Endothelial cell of umbilical vein (primary cell): Measurements from ENCODE around the gene CDC42EP4. TPM values are rescaled to one million over a fixed set of nuclear protein-coding genes. Genes with fewer than 3 reads are reported as not detected.

Experiments used
- BruUV-seq: library from RNA; stranded (reverse); fragments of 400-500 nt; replicated peaks from 2 replicates; lab custom pipeline; 2021; lab: Mats Ljungman, UMichigan
- CTCF ChIA-PET: fragments of 300-600, 350-600 bp; sonication (Branson Sonifier 250); formaldehyde crosslinking; loops from one replicate; lab custom pipeline; 2021; ENCODE audit warnings: antibody characterized with exemption, inconsistent platforms; lab: Charles Lee
- POLR2A ChIA-PET: fragments of 300-600, 350-600 bp; sonication (Branson Sonifier 250); formaldehyde crosslinking; loops from one replicate; lab custom pipeline; 2021; ENCODE audit warnings: antibody characterized with exemption, inconsistent platforms; lab: Charles Lee
- DNase-seq: peaks from one replicate; pipeline ENCODE4 v3.0.0-alpha.2; 2011; ENCODE audit warnings: low read depth, low spot score
- FAIRE-seq: peaks from 2 replicates; lab custom pipeline; 2011; peaks lifted over from hg19 to GRCh38; lab: Jason Lieb, UNC
- H2AFZ ChIP-seq: 2 replicates; pipeline ENCODE4 v1.6.0; 2012; ENCODE audit warnings: low read depth, low read length, control low read depth, inconsistent platforms
- H3K27ac ChIP-seq: 2 replicates; pipeline ENCODE4 v1.5.1; 2011; ENCODE audit warnings: low read depth, mild to moderate bottlenecking, control low read depth, low read length, moderate library complexity; ENCODE audit not compliant: insufficient read depth
- H3K27me3 ChIP-seq, 2 experiments: 2 replicates each; pipeline versions ENCODE4 v1.6.0 to v1.6.1; 2011; ENCODE audit warnings: low read length in 2 of 2, mixed read lengths in 1 of 2; ENCODE audit not compliant: control insufficient read depth in 2 of 2, insufficient read depth in 2 of 2
- H3K36me3 ChIP-seq, 2 experiments: 2 replicates in 1 of 2; 3 replicates in 1 of 2; pipeline ENCODE4 v1.5.1; 2011; ENCODE audit warnings: low read length in 2 of 2, mild to moderate bottlenecking in 1 of 2, moderate library complexity in 1 of 2; ENCODE audit not compliant: control insufficient read depth in 2 of 2, insufficient read depth in 2 of 2; ENCODE audit errors: extremely low read depth in 1 of 2
- H3K4me1 ChIP-seq: 3 replicates; pipeline ENCODE4 v1.5.1; 2011; ENCODE audit warnings: mild to moderate bottlenecking, low read length; ENCODE audit not compliant: control insufficient read depth, insufficient read depth; ENCODE audit errors: extremely low read depth
- H3K4me2 ChIP-seq: 2 replicates; pipeline ENCODE4 v1.6.1; 2011; ENCODE audit warnings: low read length, control low read depth, mixed read lengths; ENCODE audit not compliant: insufficient read depth
- H3K4me3 ChIP-seq, 3 experiments: fragments of 200-600 bp in 1 of 3; sonication (generic), shearing (Covaris generic) in 1 of 3; replicated peaks in 1 of 3; 2 replicates each; pipeline ENCODE4 v1.5.1; 2011 to 2016; ENCODE audit warnings: control low read depth in 3 of 3, low read length in 3 of 3, mild to moderate bottlenecking in 2 of 3, inconsistent platforms in 1 of 3, low read depth in 1 of 3, moderate library complexity in 1 of 3; ENCODE audit not compliant: insufficient read depth in 1 of 3
- H3K79me2 ChIP-seq: 2 replicates; pipeline ENCODE4 v1.6.0; 2012; ENCODE audit warnings: low read length, inconsistent platforms; ENCODE audit not compliant: control insufficient read depth, insufficient read depth
- H3K9ac ChIP-seq: replicated peaks from 2 replicates; pipeline ENCODE3; 2011; ENCODE audit warnings: low read length, control low read depth; ENCODE audit not compliant: insufficient read depth; ENCODE audit errors: extremely low read depth
- H3K9me1 ChIP-seq: replicated peaks from 3 replicates; pipeline ENCODE4 v1.6.0; 2011; ENCODE audit warnings: mild to moderate bottlenecking, low read length; ENCODE audit not compliant: control insufficient read depth, insufficient read depth; ENCODE audit errors: extremely low read depth
- H3K9me3 ChIP-seq: replicated peaks from 2 replicates; pipeline ENCODE4 v1.5.1; 2012; ENCODE audit warnings: low read length, inconsistent platforms; ENCODE audit not compliant: control insufficient read depth, insufficient read depth
- H4K20me1 ChIP-seq: replicated peaks from 2 replicates; pipeline ENCODE3; 2011; ENCODE audit warnings: mild to moderate bottlenecking, low read length; ENCODE audit not compliant: control insufficient read depth, insufficient read depth; ENCODE audit errors: extremely low read depth
- EZH2 ChIP-seq: IDR thresholded peaks from 2 replicates; pipeline ENCODE4 v1.6.1; 2012; ENCODE audit warnings: borderline replicate concordance, low read depth, mild to moderate bottlenecking, moderate library complexity, low read length, inconsistent platforms; ENCODE audit not compliant: severe bottlenecking
- GATA2 ChIP-seq: IDR thresholded peaks from 2 replicates; pipeline ENCODE4 v1.7.0; 2011; ENCODE audit warnings: low read depth, mild to moderate bottlenecking, moderate library complexity, mixed read lengths, low read length; ENCODE audit not compliant: insufficient read length, insufficient read depth
- JUN ChIP-seq: IDR thresholded peaks from 2 replicates; pipeline ENCODE4 v1.6.1; 2011; ENCODE audit warnings: borderline replicate concordance, low read depth; ENCODE audit not compliant: insufficient read length, insufficient read depth
- MYC ChIP-seq: IDR thresholded peaks from one replicate; pipeline ENCODE4 v1.6.1; 2011; ENCODE audit warnings: mild to moderate bottlenecking, low read depth, low read length
- POLR2A ChIP-seq: IDR thresholded peaks from 2 replicates; pipeline ENCODE4 v1.6.1; 2012; ENCODE audit warnings: low read depth, mild to moderate bottlenecking, control low read depth, low read length
- POLR2AphosphoS5 ChIP-seq: IDR thresholded peaks from 2 replicates; pipeline ENCODE4 v1.6.1; 2012; ENCODE audit warnings: low read depth, mild to moderate bottlenecking, control low read depth, low read length, moderate library complexity; ENCODE audit not compliant: insufficient read depth
- dilution Hi-C: fragments of 300-500 bp; cut with MboI; formaldehyde crosslinking; loops from one replicate; pipeline ENCODE4 v1.15.0; 2019; ENCODE audit warnings: low sequenced_read_pairs; ENCODE audit not compliant: extremely low pct_ligation_motif_present
- intact Hi-C: fragments of 100-400 bp; cut with micrococcal nuclease; formaldehyde crosslinking; loops from one replicate; pipeline ENCODE4 v1.10.0; 2022
- polyA plus RNA-seq, 4 experiments: library from polyadenylated mRNA; depleted of rRNA in 3 of 4; stranded (reverse) in 3 of 4; unstranded in 1 of 4; fragments of >200 nt; gene quantifications; 2 replicates each; pipeline versions ENCODE4 v1.2.1 to v1.2.3, GENCODE V29; 2011 to 2012; ENCODE audit warnings: missing spikeins in 1 of 4
- total RNA-seq: library from RNA; stranded (reverse); gene quantifications from 2 replicates; pipeline ENCODE4 v1.2.3, GENCODE V29; 2021
- TF ChIP-seq, protein P1 (sequence below): IDR thresholded peaks from 2 replicates; pipeline ENCODE4 v1.6.1; 2011; ENCODE audit not compliant: insufficient read depth, insufficient read length
- TF ChIP-seq, protein P2 (sequence below), 2 donors: IDR thresholded peaks; 1 replicate in 1 of 2; 2 replicates in 1 of 2; pipeline ENCODE4 v1.5.1; 2011; ENCODE audit warnings: low read length in 2 of 2, mild to moderate bottlenecking in 2 of 2, moderate library complexity in 2 of 2, control low read depth in 1 of 2, inconsistent platforms in 1 of 2, low read depth in 1 of 2; ENCODE audit not compliant: insufficient read depth in 1 of 2; ENCODE audit errors: extremely low read depth in 1 of 2

CDC42EP4 gene
- total and polyA plus RNA-seq, 2 donors (not counting 3 experiments of a cell fraction or from before 2014, with no cell fraction given), result 11.4 to 19.6 TPM

DNA sequence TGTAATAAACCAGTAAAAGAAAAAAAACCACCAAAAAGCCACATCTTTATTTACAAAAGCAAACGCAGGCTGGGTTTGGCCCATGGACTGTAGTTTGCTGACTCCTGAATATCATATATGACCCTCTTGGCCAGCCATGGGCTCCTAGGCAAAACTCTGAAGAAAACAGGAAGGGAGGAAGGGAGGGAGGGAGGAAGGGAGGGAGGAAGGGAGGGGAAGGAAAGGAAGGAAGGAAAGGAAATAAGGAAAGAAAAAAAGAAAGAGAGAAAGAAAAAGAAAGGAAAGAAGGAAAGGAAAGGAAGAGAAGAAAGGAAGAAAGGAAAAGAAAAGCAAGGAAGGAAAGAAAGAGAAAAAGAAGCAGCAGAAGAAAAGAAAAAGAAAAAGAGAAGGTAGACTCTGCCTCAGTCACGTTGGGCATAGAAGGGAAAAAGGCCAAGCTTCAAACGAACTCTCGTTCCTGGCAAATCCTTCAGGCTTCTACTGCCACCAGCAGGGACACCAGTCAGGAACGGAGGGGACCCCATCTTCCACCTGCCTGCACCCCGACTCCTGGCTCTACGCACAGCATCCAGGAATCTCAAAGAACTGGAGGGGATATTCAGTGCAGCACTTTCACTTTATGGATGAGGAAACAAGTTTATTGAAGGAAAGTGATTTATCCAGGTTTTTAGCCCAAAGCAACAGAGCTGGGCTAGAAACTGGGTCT, 22.1 kb downstream of the CDC42EP4 start:
- H3K4me2 ChIP-seq, result no peak overlapping the region
- BruUV-seq, result no TSS peak
- dilution Hi-C loops (no loop called here), intact Hi-C loops (loop anchor here (5.0 kb wide), 1 partner anchor 57 kb away; a partner anchor contains a TSS)
- peaks cover 0 to 8% of the 10 kb centered on the region in 2 experiments for H3K36me3 ChIP-seq
- H3K9ac ChIP-seq, result no peak overlapping the region
- peaks cover 25% of the 10 kb centered on the region for H3K4me1 ChIP-seq
- no peaks in the 10 kb centered on the region for H4K20me1 ChIP-seq
- H3K79me2 ChIP-seq, result peaks cover 46% of the 10 kb centered on the region
- H3K9me3 ChIP-seq, result no peaks in the 10 kb centered on the region
- FAIRE-seq (no peak), DNase-seq (no peak)
- TF ChIP-seq JUN (no peak), POLR2AphosphoS5 (no peak), POLR2A (no peak), MYC (no peak), GATA2 (no peak), EZH2 (no peak)
- TF ChIP-seq, protein P1, sequence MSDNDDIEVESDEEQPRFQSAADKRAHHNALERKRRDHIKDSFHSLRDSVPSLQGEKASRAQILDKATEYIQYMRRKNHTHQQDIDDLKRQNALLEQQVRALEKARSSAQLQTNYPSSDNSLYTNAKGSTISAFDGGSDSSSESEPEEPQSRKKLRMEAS, result no peak
- TF ChIP-seq, protein P2, sequence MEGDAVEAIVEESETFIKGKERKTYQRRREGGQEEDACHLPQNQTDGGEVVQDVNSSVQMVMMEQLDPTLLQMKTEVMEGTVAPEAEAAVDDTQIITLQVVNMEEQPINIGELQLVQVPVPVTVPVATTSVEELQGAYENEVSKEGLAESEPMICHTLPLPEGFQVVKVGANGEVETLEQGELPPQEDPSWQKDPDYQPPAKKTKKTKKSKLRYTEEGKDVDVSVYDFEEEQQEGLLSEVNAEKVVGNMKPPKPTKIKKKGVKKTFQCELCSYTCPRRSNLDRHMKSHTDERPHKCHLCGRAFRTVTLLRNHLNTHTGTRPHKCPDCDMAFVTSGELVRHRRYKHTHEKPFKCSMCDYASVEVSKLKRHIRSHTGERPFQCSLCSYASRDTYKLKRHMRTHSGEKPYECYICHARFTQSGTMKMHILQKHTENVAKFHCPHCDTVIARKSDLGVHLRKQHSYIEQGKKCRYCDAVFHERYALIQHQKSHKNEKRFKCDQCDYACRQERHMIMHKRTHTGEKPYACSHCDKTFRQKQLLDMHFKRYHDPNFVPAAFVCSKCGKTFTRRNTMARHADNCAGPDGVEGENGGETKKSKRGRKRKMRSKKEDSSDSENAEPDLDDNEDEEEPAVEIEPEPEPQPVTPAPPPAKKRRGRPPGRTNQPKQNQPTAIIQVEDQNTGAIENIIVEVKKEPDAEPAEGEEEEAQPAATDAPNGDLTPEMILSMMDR (IDR thresholded peaks at IDR 0.05; ENCODE audit: extremely low read depth in 1 of 2, insufficient read depth in 1 of 2, low read depth in 1 of 2, low read length in 2 of 2), result no peak
- no peak overlapping the region for H3K27ac ChIP-seq
- H3K9me1 ChIP-seq, result no peaks in the 10 kb centered on the region
- ChIA-PET CTCF (interaction anchor here (0.6 to 3.3 kb wide), 3 partner anchors 12 to 80 kb away, joined by 3 to 17 read pairs (median 4); partner anchors contain the start of gene CDC42EP4), POLR2A (no interaction called here)
- H3K4me3 ChIP-seq, result no peak overlapping the region
- no peak overlapping the region for H2AFZ ChIP-seq
- H3K27me3 ChIP-seq, result no peaks in the 10 kb centered on the region
